H9 (cell line): ENCODE measurements around the gene ARFGAP1. TPM values are rescaled to one million over a fixed set of nuclear protein-coding genes. Genes with fewer than 3 reads are reported as not detected.

Experiments
- DNase-seq: peaks from one replicate; pipeline ENCODE4 v3.0.0-alpha.2; 2017
- H2AFZ ChIP-seq: one replicate; pipeline ENCODE4 v1.6.1; 2013; ENCODE audit warnings: mild to moderate bottlenecking, low read length, control low read depth, moderate library complexity
- H2AK5ac ChIP-seq: 2 replicates; pipeline ENCODE4 v1.6.1; 2013; ENCODE audit warnings: low read length, control low read depth, mixed read lengths; ENCODE audit not compliant: insufficient read length
- H2BK120ac ChIP-seq: one replicate; pipeline ENCODE4 v1.6.1; 2013; ENCODE audit warnings: low read depth, mild to moderate bottlenecking, low read length, control low read depth, inconsistent platforms; ENCODE audit not compliant: poor library complexity, severe bottlenecking
- H2BK12ac ChIP-seq: 2 replicates; pipeline ENCODE4 v1.6.1; 2013; ENCODE audit warnings: low read length, control low read depth, mixed read lengths, low read depth; ENCODE audit not compliant: insufficient read length
- H2BK15ac ChIP-seq: 2 replicates; pipeline ENCODE4 v1.6.1; 2013; ENCODE audit warnings: low read depth, low read length, control low read depth
- H2BK20ac ChIP-seq: one replicate; pipeline ENCODE4 v1.6.1; 2013; ENCODE audit warnings: low read depth, mild to moderate bottlenecking, low read length, control low read depth, inconsistent platforms; ENCODE audit not compliant: poor library complexity, severe bottlenecking
- H2BK5ac ChIP-seq: 2 replicates; pipeline ENCODE4 v1.6.1; 2013; ENCODE audit warnings: low read length, control low read depth, mixed read lengths; ENCODE audit not compliant: insufficient read length
- H3K14ac ChIP-seq: 2 replicates; pipeline ENCODE4 v1.6.1; 2013; ENCODE audit warnings: low read length, control low read depth; ENCODE audit not compliant: insufficient read depth
- H3K18ac ChIP-seq: 2 replicates; pipeline ENCODE4 v1.6.1; 2013; ENCODE audit warnings: low read depth, mild to moderate bottlenecking, mixed read lengths, low read length, control low read depth; ENCODE audit not compliant: insufficient read length
- H3K23ac ChIP-seq: 2 replicates; pipeline ENCODE4 v1.6.1; 2013; ENCODE audit warnings: low read length, control low read depth, mixed read lengths, low read depth; ENCODE audit not compliant: insufficient read length
- H3K23me2 ChIP-seq: 2 replicates; pipeline ENCODE4 v1.6.1; 2013; ENCODE audit warnings: low read depth, mild to moderate bottlenecking, mixed read lengths, low read length, control low read depth; ENCODE audit not compliant: insufficient read length, poor library complexity, severe bottlenecking
- H3K27ac ChIP-seq: 2 replicates; pipeline ENCODE4 v1.5.1; 2013; ENCODE audit warnings: low read length, control low read depth, mixed read lengths, low read depth; ENCODE audit not compliant: insufficient read length
- H3K27me3 ChIP-seq: 2 replicates; pipeline ENCODE4 v1.6.1; 2013; ENCODE audit warnings: low read length, control low read depth, inconsistent platforms; ENCODE audit not compliant: insufficient read depth
- H3K4ac ChIP-seq: 2 replicates; pipeline ENCODE4 v1.6.1; 2013; ENCODE audit warnings: low read depth, mild to moderate bottlenecking, control low read depth, inconsistent platforms, low read length, moderate library complexity
- H3K4me1 ChIP-seq: 2 replicates; pipeline ENCODE4 v1.6.1; 2013; ENCODE audit warnings: low read length, control low read depth, inconsistent platforms; ENCODE audit not compliant: insufficient read depth
- H3K4me2 ChIP-seq: 2 replicates; pipeline ENCODE4 v1.6.1; 2013; ENCODE audit warnings: low read length, control low read depth, mixed read lengths; ENCODE audit not compliant: insufficient read length, insufficient read depth
- H3K56ac ChIP-seq: 2 replicates; pipeline ENCODE4 v1.6.1; 2013; ENCODE audit warnings: low read depth, mild to moderate bottlenecking, mixed read lengths, low read length, control low read depth; ENCODE audit not compliant: insufficient read length
- H3K79me1 ChIP-seq: 2 replicates; pipeline ENCODE4 v1.6.1; 2013; ENCODE audit warnings: low read depth, mild to moderate bottlenecking, moderate library complexity, low read length, control low read depth, inconsistent platforms; ENCODE audit not compliant: insufficient read depth, poor library complexity, severe bottlenecking
- H3K79me2 ChIP-seq: 2 replicates; pipeline ENCODE4 v1.6.1; 2013; ENCODE audit warnings: low read length, control low read depth, inconsistent platforms; ENCODE audit not compliant: insufficient read depth
- H3K9ac ChIP-seq: 2 replicates; pipeline ENCODE4 v1.6.1; 2013; ENCODE audit warnings: low read length, control low read depth, mixed read lengths; ENCODE audit not compliant: insufficient read length; ENCODE audit errors: extremely low read depth
- H3K9me3 ChIP-seq: one replicate; pipeline ENCODE4 v1.6.1; 2013; ENCODE audit warnings: low read depth, low read length, inconsistent platforms; ENCODE audit not compliant: control insufficient read depth
- H3T11ph ChIP-seq: one replicate; pipeline ENCODE4 v1.6.1; 2013; ENCODE audit warnings: mild to moderate bottlenecking, low read length, control low read depth, inconsistent platforms
- H4K20me1 ChIP-seq: one replicate; pipeline ENCODE4 v1.6.1; 2013; ENCODE audit not compliant: control insufficient read depth, insufficient read length, insufficient read depth
- H4K5ac ChIP-seq: 2 replicates; pipeline ENCODE4 v1.6.1; 2013; ENCODE audit warnings: low read depth, mild to moderate bottlenecking, mixed read lengths, low read length, control low read depth; ENCODE audit not compliant: insufficient read length
- H4K8ac ChIP-seq: replicated peaks from 2 replicates; pipeline ENCODE4 v1.6.1; 2013; ENCODE audit warnings: low read length, control low read depth, mixed read lengths, low read depth; ENCODE audit not compliant: insufficient read length
- H4K91ac ChIP-seq: 2 replicates; pipeline ENCODE4 v1.6.1; 2013; ENCODE audit warnings: low read depth, mild to moderate bottlenecking, moderate library complexity, mixed read lengths, low read length, control low read depth; ENCODE audit not compliant: insufficient read length
- H3K27ac Mint-ChIP-seq, 3 experiments: 2 replicates in 2 of 3; 3 replicates in 1 of 3; pipeline ENCODE4 v1.8.0; 2020 to 2021; ENCODE audit warnings: mixed read lengths in 3 of 3, mild to moderate bottlenecking in 1 of 3, moderate library complexity in 1 of 3
- H3K27me3 Mint-ChIP-seq: 2 replicates; pipeline ENCODE4 v1.8.0; 2021; ENCODE audit warnings: low read depth, mild to moderate bottlenecking, moderate library complexity, mixed read lengths
- H3K36me3 Mint-ChIP-seq, 3 experiments: 2 replicates in 2 of 3; 3 replicates in 1 of 3; pipeline ENCODE4 v1.8.0; 2020 to 2021; ENCODE audit warnings: low read depth in 3 of 3, mixed read lengths in 3 of 3; ENCODE audit not compliant: insufficient read depth in 1 of 3
- H3K4me1 Mint-ChIP-seq, 2 experiments: 2 replicates each; pipeline ENCODE4 v1.8.0; 2020; ENCODE audit warnings: mixed read lengths in 2 of 2
- H3K4me3 Mint-ChIP-seq, 2 experiments: 2 replicates in 1 of 2; 3 replicates in 1 of 2; pipeline ENCODE4 v1.8.0; 2020 to 2021; ENCODE audit warnings: mild to moderate bottlenecking in 2 of 2, mixed read lengths in 2 of 2, moderate library complexity in 1 of 2
- H3K9me3 Mint-ChIP-seq, 2 experiments: 2 replicates in 1 of 2; 3 replicates in 1 of 2; pipeline ENCODE4 v1.8.0; 2020; ENCODE audit warnings: mild to moderate bottlenecking in 2 of 2, mixed read lengths in 2 of 2, moderate library complexity in 1 of 2
- CTCF ChIP-seq: fragments of 200-600 bp; sonication (generic); conservative IDR thresholded peaks from 3 replicates; pipeline ENCODE4 v1.8.0; 2021; ENCODE audit warnings: antibody characterized with exemption, mild to moderate bottlenecking
- WGBS: extraction: QIAGEN DNeasy Blood & Tissue Kit; methylation state at CpG from one replicate; pipeline ENCODE4 v1.1.7; 2013; ENCODE audit warnings: missing lambda C conversion rate, low lambda C conversion rate, mixed read lengths; ENCODE audit not compliant: insufficient read length; ENCODE audit errors: extremely low coverage; 5-methylcytosine and 5-hydroxymethylcytosine counted together
- total RNA-seq: library from RNA; stranded (reverse); gene quantifications from 2 replicates; pipeline ENCODE4 v1.2.1, GENCODE V29; 2021

Gene ARFGAP1
- total RNA-seq, 1 experiment from 2014 or later, result 114 TPM

- Histone ChIP-seq H3K23ac (no peak overlapping the region), H3K4ac (no peak overlapping the region), H3K27me3 (no peaks in the 10 kb centered on the region), H3K79me1 (no peaks in the 10 kb centered on the region), H2BK12ac (no peak overlapping the region), H4K91ac (no peak overlapping the region), H3K79me2 (no peaks in the 10 kb centered on the region), H2BK15ac (no peak overlapping the region), H2BK120ac (no peak overlapping the region), H3K9me3 (no peaks in the 10 kb centered on the region), H3K9ac (no peak overlapping the region), H2BK5ac (no peak overlapping the region), H3K4me2 (no peak overlapping the region), H2AFZ (no peak overlapping the region), H2BK20ac (no peak overlapping the region), H2AK5ac (no peak overlapping the region), H4K20me1 (no peaks in the 10 kb centered on the region), H3K27ac (no peak overlapping the region), H3K14ac (no peak overlapping the region), H4K8ac (no peak overlapping the region), H3K56ac (no peak overlapping the region), H3K4me1 (no peaks in the 10 kb centered on the region; the same call in 1 of the 2 replicates), H3K18ac (no peak overlapping the region), H3T11ph (no peak overlapping the region), H3K23me2 (no peaks in the 10 kb centered on the region), H4K5ac (no peak overlapping the region)
- Mint-ChIP-seq H3K9me3 (no peaks in the 10 kb centered on the region), H3K36me3 (no peaks in the 10 kb centered on the region), H3K27me3 (peaks cover 24% of the 10 kb centered on the region), H3K4me3 (no peak overlapping the region), H3K4me1 (peaks cover 2 to 19% of the 10 kb centered on the region in 2 experiments; a peak in 3 of 4 replicates), H3K27ac (no peak overlapping the region)
- WGBS, result no CpG with 5 or more reads among the region's 18 CpGs
- DNase-seq, result no peak
- TF ChIP-seq CTCF, result no peak
Measured at GRCh38 chr20:63296531-63297299, 24.1 kb downstream of the ARFGAP1 start.
